A549 (cell line): ENCODE data around the gene TBXT. TPM values are rescaled to one million over a fixed set of nuclear protein-coding genes. Genes with fewer than 3 reads are reported as not detected.

Source experiments
- ATAC-seq, 2 experiments: fragments of 200-7000 bp in 1 of 2; fragments of >200 bp in 1 of 2; cut with Nextera tagmentation in 1 of 2; cut with Tn5 transposase in 1 of 2; 3 replicates each; pipeline versions ENCODE4 v1.8.0 to v1.9.1; 2018 to 2020; ENCODE audit warnings: mild to moderate bottlenecking in 1 of 2, moderate library complexity in 1 of 2
- CTCF ChIA-PET: fragments of 300-600 bp; sonication (Branson Sonifier 250); formaldehyde crosslinking; extraction: SDS; loops from one replicate; lab custom pipeline; 2021; ENCODE audit warnings: antibody characterized with exemption, inconsistent platforms; lab: Yijun Ruan, JAX
- POLR2A ChIA-PET: fragments of 350-600 bp; formaldehyde crosslinking; extraction: SDS; loops from one replicate; lab custom pipeline; 2021; ENCODE audit warnings: antibody characterized with exemption, inconsistent platforms; lab: Yijun Ruan, JAX
- DNase-seq, 2 experiments: peaks; one replicate each; pipeline versions ENCODE4 v3.0.0 to v3.0.0-alpha.2; 2011 to 2016; ENCODE audit warnings: low read depth in 1 of 2, low spot score in 1 of 2
- FAIRE-seq: peaks from 2 replicates; lab custom pipeline; 2011; peaks lifted over from hg19 to GRCh38; lab: Jason Lieb, UNC
- H3K27ac ChIP-seq, 2 experiments: fragments of >200 bp; sonication (Bioruptor Twin); formaldehyde crosslinking; 3 replicates each; pipeline ENCODE4 v1.5.1; 2016 to 2017
- H3K4me1 ChIP-seq: fragments of >200 bp; sonication (Bioruptor Twin); formaldehyde crosslinking; 3 replicates; pipeline ENCODE4 v1.6.1; 2016
- H3K4me2 ChIP-seq: fragments of >200 bp; sonication (Bioruptor Twin); formaldehyde crosslinking; 3 replicates; pipeline ENCODE4 v1.6.1; 2016
- H3K4me3 ChIP-seq: fragments of >200 bp; sonication (Bioruptor Twin); formaldehyde crosslinking; 3 replicates; pipeline ENCODE4 v1.5.1; 2016
- H3K9me3 ChIP-seq: fragments of >200 bp; sonication (Bioruptor Twin); formaldehyde crosslinking; 3 replicates; pipeline ENCODE4 v1.6.1; 2016
- CHD2 ChIP-seq: fragments of 150-350 bp; IDR thresholded peaks from 2 replicates; pipeline ENCODE4 v1.6.1; 2014; ENCODE audit warnings: low read length; ENCODE audit not compliant: partially characterized antibody
- EHF ChIP-seq: fragments of 250-450 bp; sonication (Bioruptor Pico); IDR thresholded peaks from 2 replicates; pipeline ENCODE4 v1.5.0; 2020; ENCODE audit warnings: mild to moderate bottlenecking
- EP300 ChIP-seq, 2 experiments: fragments of >200 bp; sonication (Bioruptor Twin); formaldehyde crosslinking; IDR thresholded peaks; 2 replicates in 1 of 2; 3 replicates in 1 of 2; pipeline ENCODE4 v1.6.1; 2016 to 2017
- FOXS1 ChIP-seq: fragments of 250-450 bp; sonication (Bioruptor Pico); IDR thresholded peaks from 2 replicates; pipeline ENCODE4 v1.5.0; 2020; ENCODE audit warnings: mild to moderate bottlenecking, moderate library complexity
- GATA3 ChIP-seq: IDR thresholded peaks from 2 replicates; pipeline ENCODE4 v1.6.1; 2012; ENCODE audit warnings: borderline replicate concordance
- HDAC2 ChIP-seq: fragments of 200-600 bp; sonication (generic); IDR thresholded peaks from 2 replicates; pipeline ENCODE4 v1.6.1; 2016
- HOXB5 ChIP-seq: fragments of 250-450 bp; sonication (Bioruptor Pico); IDR thresholded peaks from 2 replicates; pipeline ENCODE4 v1.5.0; 2020; ENCODE audit warnings: mild to moderate bottlenecking, moderate library complexity
- MAZ ChIP-seq: fragments of 150-350 bp; IDR thresholded peaks from 2 replicates; pipeline ENCODE4 v1.6.1; 2014; ENCODE audit warnings: antibody characterized with exemption, low read depth, low read length, borderline replicate concordance
- NPAS2 ChIP-seq: fragments of 250-450 bp; sonication (Bioruptor Pico); IDR thresholded peaks from 2 replicates; pipeline ENCODE4 v1.8.0; 2022; ENCODE audit warnings: mild to moderate bottlenecking, moderate library complexity, borderline replicate concordance
- NR3C1 ChIP-seq: fragments of >200 bp; sonication (Bioruptor Twin); formaldehyde crosslinking; IDR thresholded peaks from 3 replicates; pipeline ENCODE4 v1.6.1; 2017
- POLR2AphosphoS2 ChIP-seq: conservative IDR thresholded peaks from 2 replicates; pipeline ENCODE4 v1.6.1; 2012; ENCODE audit warnings: low read length, improper control_type of control experiment, inconsistent platforms
- RNF2 ChIP-seq: fragments of 200-600 bp; sonication (generic); IDR thresholded peaks from 2 replicates; pipeline ENCODE4 v1.6.1; 2016; ENCODE audit warnings: low read depth, mild to moderate bottlenecking, antibody characterized with exemption, moderate library complexity, borderline replicate concordance
- TFCP2L1 ChIP-seq: fragments of 250-450 bp; sonication (Bioruptor Pico); IDR thresholded peaks from 2 replicates; pipeline ENCODE4 v1.5.0; 2021; ENCODE audit warnings: mild to moderate bottlenecking
- TP53 ChIP-seq: fragments of 250-450 bp; sonication (Bioruptor Pico); IDR thresholded peaks from 2 replicates; pipeline ENCODE4 v1.5.0; 2021; ENCODE audit warnings: mild to moderate bottlenecking, moderate library complexity
- ZNF302 ChIP-seq: fragments of 250-450 bp; sonication (Bioruptor Pico); IDR thresholded peaks from 2 replicates; pipeline ENCODE4 v1.9.0; 2021; ENCODE audit warnings: inconsistent platforms, mild to moderate bottlenecking, moderate library complexity
- WGBS: methylation state at CpG from one replicate; pipeline ENCODE4 v1.1.6; 2017; ENCODE audit errors: missing lambda C conversion rate; 5-methylcytosine and 5-hydroxymethylcytosine counted together
- polyA minus RNA-seq: library from RNA; depleted of rRNA, polyadenylated mRNA; stranded (reverse); fragments of >200 nt; gene quantifications from 2 replicates; pipeline ENCODE4 v1.2.3, GENCODE V29; 2011; rRNA and poly(A)+ RNA removed
- polyA plus RNA-seq, 4 experiments: library from polyadenylated mRNA; depleted of rRNA in 3 of 4; stranded (reverse); fragments of >200 nt; fragmentation: RNase III in 1 of 4; extraction: RNeasy Plus Mini Kit Qiagen cat#74134 plus additional on column Dnase treatment in 1 of 4; gene quantifications; 2 replicates in 3 of 4; 3 replicates in 1 of 4; pipeline ENCODE4 v1.2.3, GENCODE V29; 2011 to 2017
- TF ChIP-seq, protein P1 (sequence below): fragments of 250-450 bp; sonication (Bioruptor Pico); IDR thresholded peaks from 2 replicates; pipeline ENCODE4 v1.5.0; 2020; ENCODE audit warnings: low read depth, mild to moderate bottlenecking, moderate library complexity
- TF ChIP-seq, protein P2 (sequence below): fragments of 250-450 bp; sonication (Bioruptor Pico); IDR thresholded peaks from 2 replicates; pipeline ENCODE4 v1.5.0; 2021; ENCODE audit warnings: mild to moderate bottlenecking, moderate library complexity, borderline replicate concordance
- TF ChIP-seq, protein P3 (sequence below): IDR thresholded peaks from 2 replicates; pipeline ENCODE4 v1.6.1; 2012
- TF ChIP-seq, protein P4 (sequence below): fragments of 200-600 bp; sonication (generic); IDR thresholded peaks from 2 replicates; pipeline ENCODE4 v1.6.1; 2016; ENCODE audit warnings: antibody characterized with exemption, mild to moderate bottlenecking, moderate library complexity
- TF ChIP-seq, protein P5 (sequence below): IDR thresholded peaks from 2 replicates; pipeline ENCODE4 v1.6.1; 2012
- TF ChIP-seq, protein P6 (sequence below): fragments of >200 bp; sonication (Bioruptor Twin); formaldehyde crosslinking; IDR thresholded peaks from 3 replicates; pipeline ENCODE4 v1.6.1; 2016

The TBXT gene, protein sequence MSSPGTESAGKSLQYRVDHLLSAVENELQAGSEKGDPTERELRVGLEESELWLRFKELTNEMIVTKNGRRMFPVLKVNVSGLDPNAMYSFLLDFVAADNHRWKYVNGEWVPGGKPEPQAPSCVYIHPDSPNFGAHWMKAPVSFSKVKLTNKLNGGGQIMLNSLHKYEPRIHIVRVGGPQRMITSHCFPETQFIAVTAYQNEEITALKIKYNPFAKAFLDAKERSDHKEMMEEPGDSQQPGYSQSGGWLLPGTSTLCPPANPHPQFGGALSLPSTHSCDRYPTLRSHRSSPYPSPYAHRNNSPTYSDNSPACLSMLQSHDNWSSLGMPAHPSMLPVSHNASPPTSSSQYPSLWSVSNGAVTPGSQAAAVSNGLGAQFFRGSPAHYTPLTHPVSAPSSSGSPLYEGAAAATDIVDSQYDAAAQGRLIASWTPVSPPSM
- polyA plus RNA-seq (2011; rRNA removed) (not detected in 2 replicates), polyA plus RNA-seq (2017; fragmentation: RNase III; extraction: RNeasy Plus Mini Kit Qiagen cat#74134 plus additional on column Dnase treatment) (not detected in 3 replicates), polyA minus RNA-seq (not detected in 2 replicates)
- polyA plus RNA-seq (2012; cell fraction: cytosol; rRNA removed): 0.04 TPM in 1 of 2 replicates, not detected in the other
- polyA plus RNA-seq (2012; cell fraction: nucleus; rRNA removed): 0.02 and 0.21 TPM in 2 replicates

DNA sequence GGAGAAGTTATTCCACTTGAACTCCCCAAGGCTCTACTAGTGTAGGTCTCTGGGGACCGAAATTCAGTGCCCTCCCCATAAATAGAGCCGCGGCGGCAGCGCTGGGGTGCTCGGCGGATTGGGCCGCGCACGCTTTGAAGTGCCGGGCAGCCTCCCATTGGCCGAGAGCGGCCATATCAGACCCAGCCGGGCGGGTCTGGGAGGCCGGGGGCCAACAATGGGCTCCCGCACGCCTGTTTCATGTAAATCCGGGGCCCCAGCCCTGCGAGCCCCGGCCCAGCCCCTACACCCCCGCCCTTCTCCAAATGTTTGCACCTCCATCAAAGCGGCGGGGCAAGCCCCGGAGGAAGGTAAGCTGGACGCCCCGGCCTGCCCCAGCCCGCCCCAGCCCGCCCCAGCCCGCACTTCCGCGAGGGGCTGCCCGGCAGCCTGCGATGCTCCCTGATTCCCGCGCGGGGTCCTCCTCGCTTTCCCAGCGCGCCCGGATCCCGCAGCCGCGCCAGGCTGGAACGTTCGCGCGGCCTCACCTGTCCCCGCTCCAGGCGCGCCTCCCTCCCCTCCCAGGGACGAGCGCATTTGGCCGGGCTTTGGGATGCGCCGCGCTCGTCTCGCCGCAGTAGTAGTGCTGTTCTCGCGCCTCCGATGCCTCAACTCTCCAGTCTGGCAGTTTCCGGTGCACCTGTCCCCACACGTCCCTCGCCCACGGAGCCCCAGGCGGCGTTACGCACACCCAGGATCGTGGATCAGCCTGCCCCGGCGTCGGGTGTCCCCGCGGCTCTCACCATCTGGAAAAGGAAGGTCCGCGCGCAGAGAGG, at the start of gene TBXT:
TSS of gene TBXT (minus strand) at position 51 of the 815 bp plus-strand sequence. CDS start 260 bp downstream, outside the sequence.
- H3K9me3 ChIP-seq: no peaks in the 10 kb centered on the region
- peak within 1 kb of the TSS; percentile 48 for H3K4me3 ChIP-seq
- no peak for TF ChIP-seq NPAS2 (CRISPR knock-in tag)
- TF ChIP-seq, protein P1, sequence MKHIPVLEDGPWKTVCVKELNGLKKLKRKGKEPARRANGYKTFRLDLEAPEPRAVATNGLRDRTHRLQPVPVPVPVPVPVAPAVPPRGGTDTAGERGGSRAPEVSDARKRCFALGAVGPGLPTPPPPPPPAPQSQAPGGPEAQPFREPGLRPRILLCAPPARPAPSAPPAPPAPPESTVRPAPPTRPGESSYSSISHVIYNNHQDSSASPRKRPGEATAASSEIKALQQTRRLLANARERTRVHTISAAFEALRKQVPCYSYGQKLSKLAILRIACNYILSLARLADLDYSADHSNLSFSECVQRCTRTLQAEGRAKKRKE (CRISPR knock-in tag): no peak
- no peak for TF ChIP-seq EP300 (IDR thresholded peaks at IDR 0.05)
- no peak for TF ChIP-seq HDAC2
- TF ChIP-seq, protein P2, sequence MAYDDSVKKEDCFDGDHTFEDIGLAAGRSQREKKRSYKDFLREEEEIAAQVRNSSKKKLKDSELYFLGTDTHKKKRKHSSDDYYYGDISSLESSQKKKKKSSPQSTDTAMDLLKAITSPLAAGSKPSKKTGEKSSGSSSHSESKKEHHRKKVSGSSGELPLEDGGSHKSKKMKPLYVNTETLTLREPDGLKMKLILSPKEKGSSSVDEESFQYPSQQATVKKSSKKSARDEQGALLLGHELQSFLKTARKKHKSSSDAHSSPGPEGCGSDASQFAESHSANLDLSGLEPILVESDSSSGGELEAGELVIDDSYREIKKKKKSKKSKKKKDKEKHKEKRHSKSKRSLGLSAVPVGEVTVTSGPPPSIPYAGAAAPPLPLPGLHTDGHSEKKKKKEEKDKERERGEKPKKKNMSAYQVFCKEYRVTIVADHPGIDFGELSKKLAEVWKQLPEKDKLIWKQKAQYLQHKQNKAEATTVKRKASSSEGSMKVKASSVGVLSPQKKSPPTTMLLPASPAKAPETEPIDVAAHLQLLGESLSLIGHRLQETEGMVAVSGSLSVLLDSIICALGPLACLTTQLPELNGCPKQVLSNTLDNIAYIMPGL: no peak
- TF ChIP-seq, protein P3, sequence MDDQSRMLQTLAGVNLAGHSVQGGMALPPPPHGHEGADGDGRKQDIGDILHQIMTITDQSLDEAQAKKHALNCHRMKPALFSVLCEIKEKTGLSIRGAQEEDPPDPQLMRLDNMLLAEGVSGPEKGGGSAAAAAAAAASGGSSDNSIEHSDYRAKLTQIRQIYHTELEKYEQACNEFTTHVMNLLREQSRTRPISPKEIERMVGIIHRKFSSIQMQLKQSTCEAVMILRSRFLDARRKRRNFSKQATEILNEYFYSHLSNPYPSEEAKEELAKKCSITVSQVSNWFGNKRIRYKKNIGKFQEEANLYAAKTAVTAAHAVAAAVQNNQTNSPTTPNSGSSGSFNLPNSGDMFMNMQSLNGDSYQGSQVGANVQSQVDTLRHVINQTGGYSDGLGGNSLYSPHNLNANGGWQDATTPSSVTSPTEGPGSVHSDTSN: no peak
- TF ChIP-seq TFCP2L1 (CRISPR knock-in tag): no peak
- TF ChIP-seq, protein P4, sequence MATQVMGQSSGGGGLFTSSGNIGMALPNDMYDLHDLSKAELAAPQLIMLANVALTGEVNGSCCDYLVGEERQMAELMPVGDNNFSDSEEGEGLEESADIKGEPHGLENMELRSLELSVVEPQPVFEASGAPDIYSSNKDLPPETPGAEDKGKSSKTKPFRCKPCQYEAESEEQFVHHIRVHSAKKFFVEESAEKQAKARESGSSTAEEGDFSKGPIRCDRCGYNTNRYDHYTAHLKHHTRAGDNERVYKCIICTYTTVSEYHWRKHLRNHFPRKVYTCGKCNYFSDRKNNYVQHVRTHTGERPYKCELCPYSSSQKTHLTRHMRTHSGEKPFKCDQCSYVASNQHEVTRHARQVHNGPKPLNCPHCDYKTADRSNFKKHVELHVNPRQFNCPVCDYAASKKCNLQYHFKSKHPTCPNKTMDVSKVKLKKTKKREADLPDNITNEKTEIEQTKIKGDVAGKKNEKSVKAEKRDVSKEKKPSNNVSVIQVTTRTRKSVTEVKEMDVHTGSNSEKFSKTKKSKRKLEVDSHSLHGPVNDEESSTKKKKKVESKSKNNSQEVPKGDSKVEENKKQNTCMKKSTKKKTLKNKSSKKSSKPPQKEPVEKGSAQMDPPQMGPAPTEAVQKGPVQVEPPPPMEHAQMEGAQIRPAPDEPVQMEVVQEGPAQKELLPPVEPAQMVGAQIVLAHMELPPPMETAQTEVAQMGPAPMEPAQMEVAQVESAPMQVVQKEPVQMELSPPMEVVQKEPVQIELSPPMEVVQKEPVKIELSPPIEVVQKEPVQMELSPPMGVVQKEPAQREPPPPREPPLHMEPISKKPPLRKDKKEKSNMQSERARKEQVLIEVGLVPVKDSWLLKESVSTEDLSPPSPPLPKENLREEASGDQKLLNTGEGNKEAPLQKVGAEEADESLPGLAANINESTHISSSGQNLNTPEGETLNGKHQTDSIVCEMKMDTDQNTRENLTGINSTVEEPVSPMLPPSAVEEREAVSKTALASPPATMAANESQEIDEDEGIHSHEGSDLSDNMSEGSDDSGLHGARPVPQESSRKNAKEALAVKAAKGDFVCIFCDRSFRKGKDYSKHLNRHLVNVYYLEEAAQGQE: no peak
- TF ChIP-seq POLR2AphosphoS2: no peak
- no peak for TF ChIP-seq ZNF302 (CRISPR knock-in tag)
- TF ChIP-seq, protein P5, sequence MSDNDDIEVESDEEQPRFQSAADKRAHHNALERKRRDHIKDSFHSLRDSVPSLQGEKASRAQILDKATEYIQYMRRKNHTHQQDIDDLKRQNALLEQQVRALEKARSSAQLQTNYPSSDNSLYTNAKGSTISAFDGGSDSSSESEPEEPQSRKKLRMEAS: no peak
- no peak for TF ChIP-seq NR3C1
- no peak for TF ChIP-seq FOXS1 (CRISPR knock-in tag)
- FAIRE-seq: no peak
- CTCF ChIA-PET: interaction anchor here (0.6 kb wide), 1 partner anchor 104 kb away, joined by 3 read pairs; no protein-coding TSS in a partner anchor
- peak in 1 of 2 experiments; percentile 21 for DNase-seq
- ATAC-seq: peak; percentile 47 to 79; a peak in 4 of 6 replicates
- POLR2A ChIA-PET: no interaction called here
- 4% methylated on average over 18 of the region's 79 CpGs for WGBS
- peaks cover 8% of the 10 kb centered on the region; the same call in 1 of the 3 replicates for H3K4me1 ChIP-seq
- H3K27ac ChIP-seq: no peak within 1 kb of the TSS
- peak within 1 kb of the TSS; percentile 86 for H3K4me2 ChIP-seq

DNA sequence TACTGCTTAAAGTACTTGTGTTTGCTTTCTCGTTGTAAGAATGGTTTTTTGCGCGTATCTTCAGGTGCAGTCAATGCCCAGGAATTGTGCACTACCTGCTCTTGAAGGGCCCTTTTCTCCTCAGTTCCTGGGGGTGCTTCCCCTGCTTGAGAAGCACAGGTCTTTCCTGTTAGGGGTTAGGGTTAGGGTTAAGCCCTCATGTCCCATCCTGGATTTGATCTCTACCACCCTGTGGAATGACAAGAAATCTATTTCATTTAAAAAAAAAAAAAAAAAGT, 39.6 kb upstream of the TBXT start:
- peaks cover 11% of the 10 kb centered on the region; the same call in 2 of the 3 replicates for H3K9me3 ChIP-seq
- CTCF ChIA-PET: no interaction called here
- POLR2A ChIA-PET: no interaction called here
- H3K27ac ChIP-seq: no peak overlapping the region
- DNase-seq (no peak), ATAC-seq (no peak), FAIRE-seq (no peak)
- 82% methylated on average over 3 of the region's 3 CpGs for WGBS
- H3K4me1 ChIP-seq: no peaks in the 10 kb centered on the region
- H3K4me3 ChIP-seq: no peak overlapping the region
- H3K4me2 ChIP-seq: no peak overlapping the region
- TF ChIP-seq MAZ (no peak), CHD2 (no peak), HOXB5 (CRISPR knock-in tag) (no peak), FOXS1 (CRISPR knock-in tag) (no peak), HDAC2 (no peak), TP53 (CRISPR knock-in tag) (no peak), RNF2 (no peak), NR3C1 (no peak), GATA3 (no peak), EHF (CRISPR knock-in tag) (no peak)
- TF ChIP-seq, protein P3: no peak
- TF ChIP-seq, protein P6, sequence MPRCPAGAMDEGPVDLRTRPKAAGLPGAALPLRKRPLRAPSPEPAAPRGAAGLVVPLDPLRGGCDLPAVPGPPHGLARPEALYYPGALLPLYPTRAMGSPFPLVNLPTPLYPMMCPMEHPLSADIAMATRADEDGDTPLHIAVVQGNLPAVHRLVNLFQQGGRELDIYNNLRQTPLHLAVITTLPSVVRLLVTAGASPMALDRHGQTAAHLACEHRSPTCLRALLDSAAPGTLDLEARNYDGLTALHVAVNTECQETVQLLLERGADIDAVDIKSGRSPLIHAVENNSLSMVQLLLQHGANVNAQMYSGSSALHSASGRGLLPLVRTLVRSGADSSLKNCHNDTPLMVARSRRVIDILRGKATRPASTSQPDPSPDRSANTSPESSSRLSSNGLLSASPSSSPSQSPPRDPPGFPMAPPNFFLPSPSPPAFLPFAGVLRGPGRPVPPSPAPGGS: no peak
